Panc1 (cell line): ENCODE data around the gene TMEM117. TPM values are rescaled to one million over a fixed set of nuclear protein-coding genes. Genes with fewer than 3 reads are reported as not detected.

ENCODE experiments used
- ATAC-seq: fragments of 200-7000 bp; cut with Tn5 transposase; 2 replicates; pipeline ENCODE4 v1.9.1; 2020; ENCODE audit warnings: mild to moderate bottlenecking, moderate library complexity
- BruUV-seq: library from RNA; stranded (reverse); fragments of 400-500 nt; replicated peaks from 2 replicates; lab custom pipeline; 2021; lab: Mats Ljungman, UMichigan
- CTCF ChIA-PET: fragments of 300-600 bp; sonication (Branson Sonifier 250); formaldehyde crosslinking; loops from one replicate; lab custom pipeline; 2022; ENCODE audit warnings: antibody characterized with exemption; lab: Charles Lee
- POLR2A ChIA-PET: fragments of 300-600 bp; sonication (Branson Sonifier 250); formaldehyde crosslinking; loops from one replicate; lab custom pipeline; 2022; ENCODE audit warnings: antibody characterized with exemption; lab: Charles Lee
- DNase-seq: peaks from one replicate; pipeline ENCODE4 v3.0.0-alpha.2; 2010; ENCODE audit warnings: low read depth, low spot score
- H3K27ac ChIP-seq: 2 replicates; pipeline ENCODE4 v1.5.1; 2011; ENCODE audit warnings: mild to moderate bottlenecking, low read length, inconsistent platforms
- H3K27me3 ChIP-seq: fragments of 200-500 bp; sonication (Bioruptor generic); 2 replicates; pipeline ENCODE4 v1.6.0; 2014; ENCODE audit warnings: low read length, inconsistent platforms; ENCODE audit not compliant: control insufficient read depth, insufficient read depth
- H3K36me3 ChIP-seq: fragments of 200-500 bp; sonication (Bioruptor generic); 2 replicates; pipeline ENCODE4 v1.5.1; 2014; ENCODE audit warnings: inconsistent platforms, mild to moderate bottlenecking, low read length, moderate library complexity; ENCODE audit not compliant: control insufficient read depth, insufficient read depth
- H3K4me1 ChIP-seq: 2 replicates; pipeline ENCODE4 v1.5.1; 2011; ENCODE audit warnings: inconsistent platforms, mild to moderate bottlenecking, low read length, moderate library complexity; ENCODE audit not compliant: control insufficient read depth, insufficient read depth
- H3K4me3 ChIP-seq, 2 experiments: 2 replicates each; pipeline ENCODE4 v1.5.1; 2011 to 2012; ENCODE audit warnings: low read depth in 2 of 2, low read length in 2 of 2, mild to moderate bottlenecking in 2 of 2, inconsistent platforms in 1 of 2, moderate library complexity in 1 of 2
- H3K9me3 ChIP-seq: fragments of 200-500 bp; sonication (Bioruptor generic); 2 replicates; pipeline ENCODE4 v1.5.1; 2014; ENCODE audit warnings: low read depth, mild to moderate bottlenecking, inconsistent platforms, low read length, moderate library complexity; ENCODE audit not compliant: control insufficient read depth, insufficient read depth
- CTCF ChIP-seq: fragments of 450-650 bp; IDR thresholded peaks from 2 replicates; pipeline ENCODE4 v1.5.1; 2017; ENCODE audit warnings: mild to moderate bottlenecking
- POLR2AphosphoS5 ChIP-seq: IDR thresholded peaks from 2 replicates; pipeline ENCODE4 v1.6.1; 2012; ENCODE audit warnings: mild to moderate bottlenecking, low read depth, low read length, moderate library complexity
- REST ChIP-seq, 2 experiments: IDR thresholded peaks; 2 replicates each; pipeline ENCODE4 v1.6.1; 2011 to 2012; ENCODE audit warnings: low read depth in 2 of 2, control low read depth in 1 of 2, low read length in 1 of 2, mild to moderate bottlenecking in 1 of 2, moderate library complexity in 1 of 2; ENCODE audit not compliant: insufficient read depth in 1 of 2
- SIN3A ChIP-seq: IDR thresholded peaks from 2 replicates; pipeline ENCODE4 v1.6.1; 2012; ENCODE audit warnings: low read depth, mild to moderate bottlenecking, low read length, moderate library complexity, borderline replicate concordance; ENCODE audit not compliant: insufficient read depth
- TCF7L2 ChIP-seq: IDR thresholded peaks from 2 replicates; pipeline ENCODE4 v1.6.1; 2011; ENCODE audit warnings: mild to moderate bottlenecking, low read depth, low read length, inconsistent platforms
- in situ Hi-C: cut with HindIII; loops from 2 replicates; pipeline ENCODE4 v1.10.0; 2016; ENCODE audit warnings: low sequenced_read_pairs, low pct_unique_long_range_greater_than_20kb
- intact Hi-C: fragments of 100-400 bp; cut with micrococcal nuclease; formaldehyde crosslinking; loops from one replicate; pipeline ENCODE4 v1.10.0; 2022; ENCODE audit not compliant: unreplicated experiment
- total RNA-seq: library from RNA; stranded (reverse); gene quantifications from one replicate; pipeline ENCODE4 v1.2.1, GENCODE V29; 2021; ENCODE audit not compliant: unreplicated experiment

Gene TMEM117
- total RNA-seq, 1 experiment from 2014 or later, result 5.5 TPM

- H3K27ac ChIP-seq, result no peak overlapping the region
- no peaks in the 10 kb centered on the region for H3K4me1 ChIP-seq
- DNase-seq (no peak), ATAC-seq (no peak)
- H3K4me3 ChIP-seq, result no peak overlapping the region
- BruUV-seq, result no TSS peak
- no peaks in the 10 kb centered on the region for H3K9me3 ChIP-seq
- in situ Hi-C loops, result no loop called here
- POLR2A ChIA-PET, result no interaction called here
- CTCF ChIA-PET, result no interaction called here
- H3K27me3 ChIP-seq, result no peaks in the 10 kb centered on the region
- H3K36me3 ChIP-seq, result no peaks in the 10 kb centered on the region
- intact Hi-C loops, result no loop called here
- TF ChIP-seq SIN3A (no peak), POLR2AphosphoS5 (no peak), REST (IDR thresholded peaks at IDR 0.05; ENCODE audit: insufficient read depth in 1 of 2, low read depth in 2 of 2, low read length in 1 of 2) (no peak), TCF7L2 (no peak), CTCF (no peak)
Observed at GRCh38 chr12:44159216-44159615, 323.3 kb downstream of the TMEM117 start.

GRCh38 chr12:44159862-44160261 lies 324.0 kb downstream of the TMEM117 start:
- TF ChIP-seq CTCF (no peak), POLR2AphosphoS5 (no peak), TCF7L2 (no peak), SIN3A (no peak), REST (IDR thresholded peaks at IDR 0.05; ENCODE audit: insufficient read depth in 1 of 2, low read depth in 2 of 2, low read length in 1 of 2) (no peak)
- no peak overlapping the region for H3K27ac ChIP-seq
- no peaks in the 10 kb centered on the region for H3K27me3 ChIP-seq
- no peak overlapping the region for H3K4me3 ChIP-seq
- in situ Hi-C loops (no loop called here), intact Hi-C loops (no loop called here)
- POLR2A ChIA-PET, result no interaction called here
- no peaks in the 10 kb centered on the region for H3K9me3 ChIP-seq
- no peaks in the 10 kb centered on the region for H3K36me3 ChIP-seq
- no peak for ATAC-seq
- CTCF ChIA-PET, result no interaction called here
- BruUV-seq, result no TSS peak
- H3K4me1 ChIP-seq, result no peaks in the 10 kb centered on the region
- no peak for DNase-seq
